ENCODE measurements around the gene TMEM270. TPM values are rescaled to one million over a fixed set of nuclear protein-coding genes. Genes with fewer than 3 reads are reported as not detected.
"Not testable (repeated sequence)": the region's sequence is repeated elsewhere in the genome, so short reads cannot be mapped to it uniquely, and the experiment has no call there.

Gene TMEM270
- total and polyA plus RNA-seq, 2 donors = 0.09 to 0.46 TPM

GRCh38 chr7:73839743-73840714 is 20.9 kb upstream of the TMEM270 start:
- Histone ChIP-seq H3K4me1 (ENCODE audit: control insufficient read depth in 2 of 2, insufficient read depth in 2 of 2, low read length in 2 of 2) (peaks cover 2 to 13% of the 10 kb centered on the region in 2 donors), H3K27me3 (ENCODE audit: control insufficient read depth in 2 of 2, insufficient read depth in 1 of 2, low read length in 1 of 2) (peaks cover 0 to 14% of the 10 kb centered on the region in 2 donors), H3K36me3 (ENCODE audit: control insufficient read depth in 2 of 2, insufficient read depth in 2 of 2, low read length in 1 of 2) (no peaks in the 10 kb centered on the region), H3K27ac (ENCODE audit: low read depth in 1 of 2, low read length in 1 of 2) (no peak overlapping the region), H3K4me3 (ENCODE audit: low read length in 2 of 2) (no peak overlapping the region), H3K9me3 (ENCODE audit: control insufficient read depth in 2 of 2, insufficient read depth in 1 of 2, low read length in 1 of 2) (no peaks in the 10 kb centered on the region)
- whole genome bisulfite sequencing = 94% methylated on average over 22 of the region's 22 CpGs
- no peak for DNase-seq (ENCODE audit: low read depth in 6 of 9, low spot score in 9 of 9)

GRCh38 chr7:73840715-73841379 is 20.1 kb upstream of the TMEM270 start:
- H3K9me3 ChIP-seq (ENCODE audit: control insufficient read depth in 2 of 2, insufficient read depth in 1 of 2, low read length in 1 of 2) = no peaks in the 10 kb centered on the region
- no peak overlapping the region for H3K27ac ChIP-seq (ENCODE audit: low read depth in 1 of 2, low read length in 1 of 2)
- no peaks in the 10 kb centered on the region for H3K36me3 ChIP-seq (ENCODE audit: control insufficient read depth in 2 of 2, insufficient read depth in 2 of 2, low read length in 1 of 2)
- 95% methylated on average over 16 of the region's 16 CpGs for WGBS
- H3K4me3 ChIP-seq (ENCODE audit: low read length in 2 of 2) = no peak overlapping the region
- peaks cover 0 to 15% of the 10 kb centered on the region in 2 donors for H3K27me3 ChIP-seq (ENCODE audit: control insufficient read depth in 2 of 2, insufficient read depth in 1 of 2, low read length in 1 of 2)
- DNase-seq (ENCODE audit: low read depth in 6 of 9, low spot score in 9 of 9) = no peak
- H3K4me1 ChIP-seq (ENCODE audit: control insufficient read depth in 2 of 2, insufficient read depth in 2 of 2, low read length in 2 of 2) = peaks cover 2 to 13% of the 10 kb centered on the region in 2 donors

GRCh38 chr7:73841689-73842066 is 19.3 kb upstream of the TMEM270 start:
- DNase-seq (ENCODE audit: low read depth in 6 of 9, low spot score in 9 of 9) = no peak

GRCh38 chr7:73842067-73842976 is 18.6 kb upstream of the TMEM270 start, which contains the start of gene METTL27:
METTL27 (minus strand) TSS chr7:73842516; CDS start chr7:73842140, 376 bp downstream.
- DNase-seq (ENCODE audit: low read depth in 6 of 9, low spot score in 9 of 9) = peak; percentile 63 to 94 (median 82)
- Histone ChIP-seq H3K4me1 (ENCODE audit: control insufficient read depth in 2 of 2, insufficient read depth in 2 of 2, low read length in 2 of 2) (peaks cover 2 to 13% of the 10 kb centered on the region in 2 donors), H3K27me3 (ENCODE audit: control insufficient read depth in 2 of 2, insufficient read depth in 1 of 2, low read length in 1 of 2) (peaks cover 0 to 15% of the 10 kb centered on the region in 2 donors), H3K9me3 (ENCODE audit: control insufficient read depth in 2 of 2, insufficient read depth in 1 of 2, low read length in 1 of 2) (no peaks in the 10 kb centered on the region), H3K36me3 (ENCODE audit: control insufficient read depth in 2 of 2, insufficient read depth in 2 of 2, low read length in 1 of 2) (no peaks in the 10 kb centered on the region), H3K4me3 (ENCODE audit: low read length in 2 of 2) (peak within 1 kb of the TSS; percentile 59 to 61), H3K27ac (ENCODE audit: low read depth in 1 of 2, low read length in 1 of 2) (peak within 1 kb of the TSS; percentile 11 to 56)
- 17% methylated on average over 44 of the region's 45 CpGs for WGBS

More at GRCh38 chr7:73841689-73842066, 19.3 kb upstream of the TMEM270 start:
- Histone ChIP-seq H3K27me3 (ENCODE audit: control insufficient read depth in 2 of 2, insufficient read depth in 1 of 2, low read length in 1 of 2) (peaks cover 0 to 15% of the 10 kb centered on the region in 2 donors), H3K4me3 (ENCODE audit: low read length in 2 of 2) (peak overlapping the region; percentile 56 to 59), H3K27ac (ENCODE audit: low read depth in 1 of 2, low read length in 1 of 2) (no peak overlapping the region), H3K9me3 (ENCODE audit: control insufficient read depth in 2 of 2, insufficient read depth in 1 of 2, low read length in 1 of 2) (no peaks in the 10 kb centered on the region), H3K36me3 (ENCODE audit: control insufficient read depth in 2 of 2, insufficient read depth in 2 of 2, low read length in 1 of 2) (no peaks in the 10 kb centered on the region), H3K4me1 (ENCODE audit: control insufficient read depth in 2 of 2, insufficient read depth in 2 of 2, low read length in 2 of 2) (peaks cover 2 to 13% of the 10 kb centered on the region in 2 donors)
- WGBS = 95% methylated on average over 15 of the region's 15 CpGs

- Histone ChIP-seq H3K4me1 (ENCODE audit: control insufficient read depth in 2 of 2, insufficient read depth in 2 of 2, low read length in 2 of 2) (peaks cover 2 to 13% of the 10 kb centered on the region in 2 donors), H3K27me3 (ENCODE audit: control insufficient read depth in 2 of 2, insufficient read depth in 1 of 2, low read length in 1 of 2) (peaks cover 0 to 15% of the 10 kb centered on the region in 2 donors), H3K36me3 (ENCODE audit: control insufficient read depth in 2 of 2, insufficient read depth in 2 of 2, low read length in 1 of 2) (no peaks in the 10 kb centered on the region), H3K9me3 (ENCODE audit: control insufficient read depth in 2 of 2, insufficient read depth in 1 of 2, low read length in 1 of 2) (no peaks in the 10 kb centered on the region), H3K27ac (ENCODE audit: low read depth in 1 of 2, low read length in 1 of 2) (no peak overlapping the region), H3K4me3 (ENCODE audit: low read length in 2 of 2) (no peak overlapping the region)
- 17% methylated on average over 9 of the region's 9 CpGs for WGBS
- no peak for DNase-seq (ENCODE audit: low read depth in 6 of 9, low spot score in 9 of 9)
Observed at GRCh38 chr7:73844131-73844547, 16.8 kb upstream of the TMEM270 start.

GRCh38 chr7:73844848-73845460 is 16.0 kb upstream of the TMEM270 start:
- peaks cover 0 to 15% of the 10 kb centered on the region in 2 donors for H3K27me3 ChIP-seq (ENCODE audit: control insufficient read depth in 2 of 2, insufficient read depth in 1 of 2, low read length in 1 of 2)
- DNase-seq (ENCODE audit: low read depth in 6 of 9, low spot score in 9 of 9) = no peak
- H3K4me1 ChIP-seq (ENCODE audit: control insufficient read depth in 2 of 2, insufficient read depth in 2 of 2, low read length in 2 of 2) = peaks cover 2 to 13% of the 10 kb centered on the region in 2 donors
- whole genome bisulfite sequencing = 94% methylated on average over 13 of the region's 13 CpGs
- no peak overlapping the region for H3K4me3 ChIP-seq (ENCODE audit: low read length in 2 of 2)
- no peak overlapping the region for H3K27ac ChIP-seq (ENCODE audit: low read depth in 1 of 2, low read length in 1 of 2)
- no peaks in the 10 kb centered on the region for H3K9me3 ChIP-seq (ENCODE audit: control insufficient read depth in 2 of 2, insufficient read depth in 1 of 2, low read length in 1 of 2)
- no peaks in the 10 kb centered on the region for H3K36me3 ChIP-seq (ENCODE audit: control insufficient read depth in 2 of 2, insufficient read depth in 2 of 2, low read length in 1 of 2)

- H3K4me1 ChIP-seq (ENCODE audit: control insufficient read depth in 2 of 2, insufficient read depth in 2 of 2, low read length in 2 of 2) = peaks cover 2 to 13% of the 10 kb centered on the region in 2 donors
- not testable (repeated sequence) for H3K27ac ChIP-seq (ENCODE audit: low read depth in 1 of 2, low read length in 1 of 2); H3K36me3 ChIP-seq (ENCODE audit: control insufficient read depth in 2 of 2, insufficient read depth in 2 of 2, low read length in 1 of 2); H3K9me3 ChIP-seq (ENCODE audit: control insufficient read depth in 2 of 2, insufficient read depth in 1 of 2, low read length in 1 of 2); H3K4me3 ChIP-seq (ENCODE audit: low read length in 2 of 2)
- DNase-seq (ENCODE audit: low read depth in 6 of 9, low spot score in 9 of 9) = peak in 1 of 9 donors; percentile 10
- peaks cover 0 to 15% of the 10 kb centered on the region in 2 donors for H3K27me3 ChIP-seq (ENCODE audit: control insufficient read depth in 2 of 2, insufficient read depth in 1 of 2, low read length in 1 of 2)
- 58% methylated on average over 12 of the region's 12 CpGs for WGBS
Observed at GRCh38 chr7:73845701-73846195, 15.2 kb upstream of the TMEM270 start.

All from thymus (tissue), 11 donors.